Activated naive CD4-positive, alpha-beta T cell treated with anti-CD3 and anti-CD28 coated beads, Interleukin-2, amount 10 ng/mL, durations not matched to agents 7 days and 5 days (primary cell): ENCODE data around the gene TLCD4.

Experiments
- CTCF ChIA-PET: fragments of 350-600 bp; sonication (Branson Sonifier 250); formaldehyde crosslinking; loops from one replicate; lab custom pipeline; 2021; ENCODE audit warnings: antibody characterized with exemption; lab: Charles Lee
- DNase-seq: peaks from one replicate; pipeline ENCODE4 v3.0.0-alpha.2; 2020
- H3K27ac Mint-ChIP-seq: one replicate; pipeline ENCODE4 v1.8.0; 2021; ENCODE audit warnings: mild to moderate bottlenecking, moderate library complexity, mixed read lengths
- H3K27me3 Mint-ChIP-seq: one replicate; pipeline ENCODE4 v1.8.0; 2021; ENCODE audit warnings: mild to moderate bottlenecking, mixed read lengths
- H3K36me3 Mint-ChIP-seq: one replicate; pipeline ENCODE4 v1.8.0; 2021; ENCODE audit warnings: mixed read lengths
- H3K4me1 Mint-ChIP-seq: one replicate; pipeline ENCODE4 v1.8.0; 2021; ENCODE audit warnings: mixed read lengths
- H3K4me3 Mint-ChIP-seq: one replicate; pipeline ENCODE4 v1.8.0; 2021; ENCODE audit warnings: mild to moderate bottlenecking, moderate library complexity, mixed read lengths
- H3K9me3 Mint-ChIP-seq: one replicate; pipeline ENCODE4 v1.8.0; 2021; ENCODE audit warnings: mixed read lengths

The TLCD4 gene

DNA sequence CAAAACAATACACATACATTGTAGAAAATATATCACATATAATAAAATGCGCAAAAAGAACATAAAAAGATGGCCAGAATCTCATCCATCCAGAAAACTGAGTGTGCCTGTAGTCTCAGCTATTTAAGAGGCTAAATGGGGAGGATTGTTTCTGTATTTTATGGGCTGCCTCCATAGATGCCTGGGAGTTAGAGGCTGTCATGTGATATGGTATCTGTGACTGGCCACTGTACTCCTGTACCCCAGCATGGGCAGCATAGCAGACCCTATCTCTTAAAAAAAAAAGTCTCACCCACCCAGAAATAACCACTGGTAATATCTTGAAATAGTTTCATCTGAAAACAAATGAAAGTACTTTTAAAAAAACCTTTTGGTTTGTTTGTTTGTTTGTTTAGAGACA lies 3.5 kb upstream of the TLCD4 start:
- CTCF ChIA-PET: interaction anchor here (0.6 kb wide), 1 partner anchor 66 kb away, joined by 4 read pairs; no protein-coding TSS in a partner anchor
- Mint-ChIP-seq H3K4me3 (no peak overlapping the region), H3K27me3 (peaks cover 40% of the 10 kb centered on the region), H3K36me3 (no peaks in the 10 kb centered on the region), H3K4me1 (peaks cover 9% of the 10 kb centered on the region), H3K9me3 (no peaks in the 10 kb centered on the region), H3K27ac (no peak overlapping the region)
- DNase-seq: no peak

DNA sequence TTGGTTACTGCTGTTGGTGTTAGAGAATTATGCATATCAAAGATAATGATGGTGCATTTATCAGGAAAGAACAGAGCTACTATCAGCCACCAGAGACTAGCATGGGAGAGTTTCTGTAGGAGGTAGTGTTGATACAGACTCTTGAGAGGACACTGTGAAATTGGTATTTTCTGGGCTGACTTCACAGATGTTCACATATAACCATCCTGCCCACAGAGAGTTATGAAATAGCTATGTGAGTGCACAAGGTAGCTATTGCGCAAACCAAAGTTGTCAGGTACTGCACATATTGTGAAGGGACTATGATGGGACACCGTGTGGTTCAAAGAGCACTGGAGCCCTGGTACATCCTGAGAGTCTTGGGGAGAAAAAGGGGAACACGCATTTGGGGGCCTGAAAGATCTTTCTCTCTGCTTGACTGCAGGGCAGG lies 1.4 kb upstream of the TLCD4 start:
- Mint-ChIP-seq H3K27ac (no peak overlapping the region), H3K9me3 (no peaks in the 10 kb centered on the region), H3K27me3 (peaks cover 60% of the 10 kb centered on the region), H3K4me1 (peaks cover 11% of the 10 kb centered on the region), H3K4me3 (peak overlapping the region; percentile 19), H3K36me3 (no peaks in the 10 kb centered on the region)
- CTCF ChIA-PET: interaction anchor here (0.9 to 1.7 kb wide), 5 partner anchors 16 to 261 kb away, joined by 3 to 5 read pairs (median 3); partner anchors contain the start of gene ALG14
- DNase-seq: no peak

DNA sequence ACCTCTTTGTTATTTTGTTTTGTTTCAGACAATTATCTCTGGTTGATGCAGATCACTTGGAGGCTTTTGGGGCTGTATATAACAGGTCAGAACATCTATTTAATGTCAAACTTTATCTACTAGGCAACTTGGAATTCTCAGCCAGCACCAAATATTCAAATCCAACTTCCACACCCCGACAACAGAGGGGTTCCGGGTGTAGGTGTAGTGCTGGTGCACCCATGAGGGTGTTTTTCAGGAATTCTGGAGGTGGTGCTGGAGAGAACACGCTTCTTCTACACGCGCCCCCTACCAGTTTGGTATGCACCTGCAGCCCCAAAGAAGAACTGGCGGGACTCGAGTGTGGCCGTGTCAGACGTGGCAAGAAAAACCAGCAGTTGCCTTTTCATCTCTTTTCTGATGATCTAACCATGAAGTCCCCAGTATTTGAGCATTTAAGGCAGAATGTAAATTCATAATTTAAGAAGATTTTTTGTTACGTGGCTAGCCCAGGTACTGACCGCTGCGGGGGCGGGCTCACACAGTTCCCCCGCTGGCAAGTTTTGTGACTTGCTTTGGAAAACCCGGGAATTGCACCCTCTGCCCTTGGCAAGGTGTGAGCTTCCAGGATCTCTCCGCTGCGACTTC lies 462 bp upstream of the TLCD4 start:
- CTCF ChIA-PET: interaction anchor here (0.9 to 1.7 kb wide), 4 partner anchors 15 to 127 kb away, joined by 3 to 5 read pairs (median 3); partner anchors contain the start of gene ALG14
- peak; percentile 61 for DNase-seq
- peaks cover 11% of the 10 kb centered on the region for H3K4me1 Mint-ChIP-seq
- no peaks in the 10 kb centered on the region for H3K9me3 Mint-ChIP-seq
- peaks cover 58% of the 10 kb centered on the region for H3K27me3 Mint-ChIP-seq
- H3K4me3 Mint-ChIP-seq: peak overlapping the region; percentile 77
- H3K27ac Mint-ChIP-seq: no peak overlapping the region
- H3K36me3 Mint-ChIP-seq: no peaks in the 10 kb centered on the region

DNA sequence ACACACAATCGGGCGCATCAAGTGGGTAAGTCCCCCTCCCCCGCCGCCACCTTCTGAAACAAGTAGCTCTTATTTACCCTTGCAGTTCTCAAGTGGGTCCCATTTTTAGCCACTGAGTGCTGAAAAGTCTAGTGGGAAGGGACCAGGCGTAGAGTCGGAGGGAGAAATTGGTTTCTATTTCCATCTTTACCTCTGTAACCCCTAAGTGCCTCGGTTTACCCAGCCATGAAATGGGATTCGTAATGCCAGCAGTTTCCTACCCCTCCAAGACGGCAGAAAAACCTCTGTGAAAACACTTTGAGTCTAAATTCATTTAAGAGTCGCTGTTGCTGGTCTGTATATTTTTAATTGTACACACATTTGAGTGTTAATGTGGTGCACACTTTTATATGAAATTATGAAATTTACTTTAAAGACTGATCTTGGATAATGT lies 928 bp downstream of the TLCD4 start:
- Mint-ChIP-seq H3K9me3 (no peaks in the 10 kb centered on the region), H3K27ac (no peak overlapping the region), H3K4me3 (peak overlapping the region; percentile 79), H3K36me3 (no peaks in the 10 kb centered on the region), H3K27me3 (peaks cover 62% of the 10 kb centered on the region), H3K4me1 (peaks cover 11% of the 10 kb centered on the region)
- CTCF ChIA-PET: interaction anchor here (1.9 kb wide), 1 partner anchor 116 kb away, joined by 5 read pairs; the partner anchor contains the start of gene RWDD3
- DNase-seq: peak; percentile 33

DNA sequence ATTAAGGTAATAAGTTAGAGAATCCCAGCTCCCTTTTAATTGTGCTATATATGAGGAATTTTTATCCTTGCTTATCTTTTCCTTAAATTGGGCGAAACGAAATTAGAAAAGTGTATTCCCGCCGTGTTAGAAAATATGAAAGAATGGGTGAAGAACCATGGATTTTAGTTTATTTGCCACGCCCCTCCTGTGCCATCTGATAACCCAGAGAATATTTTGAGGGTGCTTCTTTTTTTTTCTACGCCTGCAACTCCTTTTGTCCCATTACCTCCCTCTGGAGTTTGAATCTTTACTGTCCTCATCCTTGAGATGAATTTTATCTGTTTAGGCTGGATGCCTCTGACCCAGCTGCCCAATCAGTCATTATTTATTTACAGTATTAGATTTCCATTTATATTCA lies 1.6 kb downstream of the TLCD4 start:
- H3K27ac Mint-ChIP-seq: no peak overlapping the region
- peaks cover 11% of the 10 kb centered on the region for H3K4me1 Mint-ChIP-seq
- peak overlapping the region; percentile 7 for H3K4me3 Mint-ChIP-seq
- CTCF ChIA-PET: interaction anchor here (0.6 to 1.9 kb wide), 2 partner anchors 31 to 115 kb away, joined by 3 to 5 read pairs; partner anchors contain the start of gene RWDD3
- peaks cover 62% of the 10 kb centered on the region for H3K27me3 Mint-ChIP-seq
- no peak for DNase-seq
- no peaks in the 10 kb centered on the region for H3K9me3 Mint-ChIP-seq
- no peaks in the 10 kb centered on the region for H3K36me3 Mint-ChIP-seq

DNA sequence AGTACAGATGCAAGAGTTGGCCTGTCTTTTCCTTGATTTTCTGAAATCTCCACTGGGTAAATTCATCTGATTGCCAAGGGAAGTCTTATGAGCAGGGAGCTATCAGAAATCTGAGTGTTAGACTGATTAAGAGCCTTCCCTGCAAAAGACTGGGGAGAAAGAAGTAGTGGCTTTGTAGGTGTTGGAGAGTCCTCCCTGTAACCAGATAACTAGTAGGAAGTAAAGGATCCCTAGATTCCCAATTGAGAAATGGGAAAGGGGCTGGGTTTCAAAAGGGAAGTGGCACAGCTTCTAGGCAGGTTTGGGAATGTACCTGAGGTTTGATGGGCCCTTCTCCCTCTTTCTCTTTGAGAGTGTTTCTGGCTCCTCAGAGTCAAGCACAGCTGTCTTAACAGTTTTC lies 2.1 kb downstream of the TLCD4 start:
- Mint-ChIP-seq H3K27ac (no peak overlapping the region), H3K9me3 (no peaks in the 10 kb centered on the region), H3K4me1 (peaks cover 11% of the 10 kb centered on the region), H3K27me3 (peaks cover 62% of the 10 kb centered on the region), H3K4me3 (no peak overlapping the region), H3K36me3 (no peaks in the 10 kb centered on the region)
- CTCF ChIA-PET: interaction anchor here (0.6 to 1.9 kb wide), 2 partner anchors 31 to 115 kb away, joined by 3 to 5 read pairs; partner anchors contain the start of gene RWDD3
- no peak for DNase-seq

DNA sequence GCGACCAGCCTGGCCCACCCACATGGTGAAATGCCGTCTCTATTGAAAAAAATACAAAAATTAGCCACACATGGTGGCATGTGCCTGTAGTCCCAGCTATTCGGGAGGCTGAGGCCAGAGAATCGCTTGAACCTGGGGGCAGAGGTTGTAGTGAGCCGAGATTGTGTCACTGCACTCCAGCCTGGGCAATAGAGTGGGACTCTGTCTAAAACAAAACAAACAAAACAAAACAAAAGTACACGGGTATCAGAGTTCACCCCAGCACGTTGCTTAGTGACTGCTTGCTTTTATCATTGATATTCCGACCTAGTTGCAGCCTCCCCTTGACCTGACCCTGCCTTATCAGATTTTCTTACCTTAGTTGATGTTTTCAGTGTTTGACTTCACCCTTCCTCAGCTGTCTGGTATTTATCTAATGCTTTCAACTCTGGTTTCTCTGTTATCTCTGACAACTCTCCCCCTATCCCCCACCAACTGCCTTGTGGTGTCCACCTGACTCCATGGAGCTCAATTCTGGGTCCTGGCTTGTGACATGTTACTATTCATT lies 5.1 kb downstream of the TLCD4 start:
- H3K36me3 Mint-ChIP-seq: no peaks in the 10 kb centered on the region
- no peak for DNase-seq
- no peak overlapping the region for H3K4me3 Mint-ChIP-seq
- H3K4me1 Mint-ChIP-seq: peaks cover 8% of the 10 kb centered on the region
- no peaks in the 10 kb centered on the region for H3K9me3 Mint-ChIP-seq
- H3K27ac Mint-ChIP-seq: no peak overlapping the region
- CTCF ChIA-PET: no interaction called here
- H3K27me3 Mint-ChIP-seq: peaks cover 47% of the 10 kb centered on the region

DNA sequence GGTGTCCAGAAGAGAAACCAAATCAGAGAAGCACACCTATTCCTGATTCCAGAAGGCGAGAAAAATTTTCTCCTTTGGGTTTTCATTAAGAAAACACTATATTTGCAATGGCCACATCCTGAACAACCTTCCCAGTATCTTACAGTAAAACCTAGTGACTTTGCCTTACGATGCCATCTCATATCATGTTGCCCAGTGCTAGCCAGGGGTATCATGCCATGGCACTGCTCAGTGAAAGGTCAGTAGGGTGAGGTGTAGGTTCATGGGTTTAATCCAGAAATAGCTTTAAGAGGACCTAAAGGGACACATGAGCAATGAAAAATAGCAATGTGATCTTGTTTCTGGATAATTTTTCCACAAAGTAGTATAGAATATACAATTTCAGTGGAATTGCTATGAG lies 7.2 kb downstream of the TLCD4 start:
- no peaks in the 10 kb centered on the region for H3K4me1 Mint-ChIP-seq
- DNase-seq: no peak
- no peaks in the 10 kb centered on the region for H3K36me3 Mint-ChIP-seq
- CTCF ChIA-PET: no interaction called here
- no peak overlapping the region for H3K4me3 Mint-ChIP-seq
- no peak overlapping the region for H3K27ac Mint-ChIP-seq
- peaks cover 29% of the 10 kb centered on the region for H3K27me3 Mint-ChIP-seq
- no peaks in the 10 kb centered on the region for H3K9me3 Mint-ChIP-seq

DNA sequence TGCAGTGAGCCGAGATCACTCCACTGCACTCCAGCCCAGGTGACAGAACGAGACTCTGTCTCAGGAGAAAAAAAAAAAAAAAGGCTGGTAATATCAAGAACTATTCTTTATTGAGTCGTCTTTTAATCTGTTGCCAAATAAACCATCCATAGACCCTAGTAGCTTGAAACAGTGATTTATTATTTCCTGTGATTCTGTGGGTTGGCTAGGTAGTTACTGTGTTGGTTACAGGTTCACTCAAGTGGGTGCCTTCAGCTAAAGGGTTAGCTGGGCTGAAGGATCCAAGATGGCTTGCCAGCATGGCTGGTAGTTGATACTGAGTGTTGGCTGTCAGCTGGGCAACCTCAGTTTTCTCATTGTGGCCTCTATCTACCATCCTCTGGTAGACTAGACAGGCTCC lies 9.2 kb downstream of the TLCD4 start:
- peaks cover 9% of the 10 kb centered on the region for H3K27me3 Mint-ChIP-seq
- H3K9me3 Mint-ChIP-seq: no peaks in the 10 kb centered on the region
- no peaks in the 10 kb centered on the region for H3K36me3 Mint-ChIP-seq
- no peaks in the 10 kb centered on the region for H3K4me1 Mint-ChIP-seq
- CTCF ChIA-PET: no interaction called here
- H3K4me3 Mint-ChIP-seq: no peak overlapping the region
- no peak overlapping the region for H3K27ac Mint-ChIP-seq
- no peak for DNase-seq

DNA sequence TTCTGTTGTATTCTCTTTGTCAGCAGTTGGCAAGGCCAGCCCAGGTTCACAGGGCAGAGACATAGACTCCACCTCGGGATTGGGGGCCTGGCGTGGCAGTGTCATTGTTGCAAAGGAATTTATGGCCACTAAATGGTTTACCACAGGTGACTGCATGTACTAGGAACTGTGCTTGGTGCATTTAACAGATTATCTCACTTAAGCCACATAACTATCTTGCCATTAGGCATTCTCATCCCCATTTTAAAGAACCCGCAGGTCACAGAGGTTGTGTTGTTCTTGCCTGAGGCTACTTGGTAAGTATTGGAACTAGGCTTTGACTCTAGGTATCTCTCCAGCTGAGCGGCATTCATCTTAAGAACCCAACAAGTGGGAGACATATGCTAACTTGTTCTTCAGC lies 9.7 kb downstream of the TLCD4 start:
- H3K27me3 Mint-ChIP-seq: peaks cover 8% of the 10 kb centered on the region
- no peak overlapping the region for H3K4me3 Mint-ChIP-seq
- no peaks in the 10 kb centered on the region for H3K9me3 Mint-ChIP-seq
- H3K27ac Mint-ChIP-seq: no peak overlapping the region
- no peaks in the 10 kb centered on the region for H3K4me1 Mint-ChIP-seq
- H3K36me3 Mint-ChIP-seq: no peaks in the 10 kb centered on the region
- DNase-seq: no peak
- CTCF ChIA-PET: no interaction called here

DNA sequence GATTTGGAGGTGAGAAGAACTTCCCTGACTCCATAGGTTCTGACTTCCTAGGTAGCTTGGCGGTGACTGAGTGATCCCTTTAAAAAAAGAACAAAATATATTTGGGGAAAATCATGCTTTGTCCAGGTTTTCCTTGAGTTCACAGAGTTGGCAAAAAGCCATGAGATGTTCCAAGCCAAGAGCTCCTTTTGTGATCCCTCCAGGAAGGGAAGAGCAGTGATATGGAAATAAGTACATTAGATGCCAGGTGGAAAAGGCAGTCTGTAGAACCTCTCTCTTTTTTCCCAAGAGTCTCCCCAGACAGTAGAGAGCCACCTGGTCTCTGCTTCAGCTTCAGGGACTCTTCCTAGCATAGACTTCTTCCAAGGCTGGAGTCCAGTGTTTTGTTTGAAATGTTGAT lies 10.2 kb downstream of the TLCD4 start:
- peaks cover 6% of the 10 kb centered on the region for H3K27me3 Mint-ChIP-seq
- H3K9me3 Mint-ChIP-seq: no peaks in the 10 kb centered on the region
- CTCF ChIA-PET: no interaction called here
- H3K4me1 Mint-ChIP-seq: no peaks in the 10 kb centered on the region
- no peaks in the 10 kb centered on the region for H3K36me3 Mint-ChIP-seq
- DNase-seq: no peak
- H3K4me3 Mint-ChIP-seq: no peak overlapping the region
- H3K27ac Mint-ChIP-seq: no peak overlapping the region

DNA sequence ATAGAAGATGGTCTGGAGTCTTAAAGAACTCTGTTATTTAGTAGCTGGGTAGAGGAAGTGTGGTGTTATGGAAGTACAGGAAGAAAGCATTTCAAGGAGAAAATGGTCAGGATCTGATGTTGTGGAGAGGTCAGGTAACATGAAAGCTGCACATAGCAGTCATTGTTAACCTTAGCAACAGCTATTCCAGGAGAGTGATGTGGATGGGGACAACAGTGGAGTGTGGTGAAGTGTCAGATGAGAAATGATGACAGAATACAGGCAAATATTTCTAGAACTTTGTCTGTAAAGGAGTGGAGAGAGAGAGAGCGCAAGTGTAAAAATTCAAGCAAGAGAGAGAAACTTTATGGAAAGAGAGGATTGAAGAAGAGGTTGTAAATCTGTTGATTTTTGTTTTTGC lies 15.6 kb downstream of the TLCD4 start:
- Mint-ChIP-seq H3K27ac (no peak overlapping the region), H3K27me3 (peaks cover 4% of the 10 kb centered on the region), H3K4me1 (no peaks in the 10 kb centered on the region), H3K9me3 (no peaks in the 10 kb centered on the region), H3K36me3 (no peaks in the 10 kb centered on the region), H3K4me3 (no peak overlapping the region)
- DNase-seq: no peak
- CTCF ChIA-PET: interaction anchor here (1.9 kb wide), 1 partner anchor 17 kb away, joined by 5 read pairs; no protein-coding TSS in a partner anchor

DNA sequence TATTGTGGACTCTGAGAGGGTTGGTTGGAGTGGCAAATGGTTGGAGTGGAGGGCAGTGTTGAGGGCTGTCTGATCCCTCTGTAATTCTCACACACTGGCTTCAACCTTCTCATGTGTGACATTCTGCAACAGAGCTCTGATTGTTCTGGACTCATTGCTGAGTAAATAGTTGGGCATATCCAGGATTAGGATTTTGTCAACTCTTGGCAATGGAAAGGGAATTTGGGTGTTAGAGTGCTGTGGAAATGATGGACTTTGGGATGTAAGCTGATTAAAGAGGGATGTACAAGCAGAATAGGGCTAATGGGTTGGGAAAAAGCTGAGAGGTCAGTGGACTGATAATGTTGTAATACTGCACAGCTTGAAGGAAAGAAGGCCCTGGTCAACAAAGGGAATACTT lies 16.5 kb downstream of the TLCD4 start:
- Mint-ChIP-seq H3K36me3 (no peaks in the 10 kb centered on the region), H3K27me3 (peaks cover 4% of the 10 kb centered on the region), H3K9me3 (no peaks in the 10 kb centered on the region), H3K4me3 (no peak overlapping the region), H3K4me1 (no peaks in the 10 kb centered on the region), H3K27ac (no peak overlapping the region)
- DNase-seq: no peak
- CTCF ChIA-PET: no interaction called here

DNA sequence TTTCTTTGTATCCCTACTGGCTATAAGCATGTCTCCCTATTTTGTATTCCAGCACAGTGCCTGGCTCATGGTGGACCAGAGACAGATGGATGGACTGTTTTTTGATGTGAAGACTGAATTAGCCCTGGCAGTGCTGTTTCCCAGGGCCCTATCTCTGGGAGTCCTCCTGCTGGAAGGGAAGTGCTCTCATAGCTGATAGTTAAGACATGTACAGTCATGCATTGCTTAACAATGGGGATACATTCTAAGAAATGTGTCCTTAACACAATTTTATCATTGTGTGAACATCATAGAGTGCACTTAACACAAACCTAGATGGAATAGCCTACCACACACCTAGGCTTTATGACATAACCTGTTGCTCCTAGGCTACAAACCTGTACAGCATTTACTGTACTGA lies 21.1 kb downstream of the TLCD4 start:
- Mint-ChIP-seq H3K9me3 (no peaks in the 10 kb centered on the region), H3K36me3 (no peaks in the 10 kb centered on the region), H3K27ac (no peak overlapping the region), H3K4me3 (no peak overlapping the region), H3K4me1 (no peaks in the 10 kb centered on the region), H3K27me3 (peaks cover 4% of the 10 kb centered on the region)
- CTCF ChIA-PET: no interaction called here
- no peak for DNase-seq

DNA sequence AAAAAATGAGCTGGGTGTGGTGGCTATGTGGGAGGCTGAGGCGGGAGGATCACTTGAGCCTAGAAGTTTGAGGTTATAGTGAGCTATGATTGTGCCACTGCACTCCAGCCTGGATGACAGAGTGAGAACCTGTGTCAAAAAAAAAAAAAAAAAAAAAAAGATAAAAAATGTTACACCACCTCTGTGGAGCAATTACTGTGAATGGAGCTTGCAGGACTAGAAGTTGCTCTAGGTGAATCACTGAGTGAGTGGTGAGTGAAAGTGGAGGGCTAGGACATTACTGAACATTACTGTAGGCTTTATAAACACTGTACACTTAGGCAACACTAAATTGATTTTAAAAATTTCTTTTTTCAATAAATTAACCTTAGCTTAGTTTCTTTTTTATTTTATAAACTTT lies 21.9 kb downstream of the TLCD4 start:
- no peak for DNase-seq
- Mint-ChIP-seq H3K9me3 (no peaks in the 10 kb centered on the region), H3K27ac (no peak overlapping the region), H3K4me3 (no peak overlapping the region), H3K27me3 (peaks cover 4% of the 10 kb centered on the region), H3K4me1 (no peaks in the 10 kb centered on the region), H3K36me3 (no peaks in the 10 kb centered on the region)
- CTCF ChIA-PET: no interaction called here
